Rectal smooth muscle tissue (tissue), 1 donor: ENCODE data around the gene DLG2.
"Not testable (repeated sequence)": the region's sequence is repeated elsewhere in the genome, so short reads cannot be mapped to it uniquely, and the experiment has no call there.

ENCODE experiments used
- H3K27ac ChIP-seq: one replicate; pipeline ENCODE4 v1.7.0; 2013; ENCODE audit warnings: low read depth, low read length, inconsistent platforms
- H3K27me3 ChIP-seq: one replicate; pipeline ENCODE4 v1.7.0; 2013; ENCODE audit warnings: low read length; ENCODE audit not compliant: control insufficient read depth, insufficient read depth
- H3K36me3 ChIP-seq: one replicate; pipeline ENCODE4 v1.7.0; 2013; ENCODE audit warnings: low read length; ENCODE audit not compliant: control insufficient read depth, insufficient read depth
- H3K4me1 ChIP-seq: one replicate; pipeline ENCODE4 v1.7.0; 2013; ENCODE audit warnings: low read length; ENCODE audit not compliant: control insufficient read depth, insufficient read depth
- H3K4me3 ChIP-seq: one replicate; pipeline ENCODE4 v1.7.0; 2013; ENCODE audit warnings: low read length
- H3K9ac ChIP-seq: one replicate; pipeline ENCODE4 v1.7.0; 2013; ENCODE audit warnings: low read length

DLG2 gene

DNA sequence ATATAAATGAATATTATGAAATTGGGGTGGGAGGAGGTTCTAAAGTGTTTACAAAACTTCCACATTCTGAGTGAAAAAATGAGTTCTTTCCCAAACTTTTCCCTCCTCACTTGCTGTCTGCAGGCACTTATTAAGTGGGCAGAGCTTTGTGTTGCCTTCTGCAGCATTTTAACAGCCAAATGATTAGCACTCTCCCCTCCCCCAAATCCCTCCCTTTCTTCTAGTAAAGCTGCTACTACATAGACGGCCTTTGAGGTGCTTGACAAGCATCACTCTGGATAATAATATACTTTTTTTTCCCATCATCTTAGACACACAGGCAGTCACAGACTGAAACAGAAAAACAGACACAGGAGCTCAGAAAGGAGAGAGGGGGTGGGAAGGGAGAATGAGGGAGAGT, 493.5 kb downstream of the DLG2 start:
- Histone ChIP-seq H3K27me3 (no peaks in the 10 kb centered on the region), H3K9ac (no peak overlapping the region), H3K4me1 (no peaks in the 10 kb centered on the region), H3K4me3 (no peak overlapping the region), H3K36me3 (no peaks in the 10 kb centered on the region), H3K27ac (no peak overlapping the region)

- Histone ChIP-seq H3K4me3 (peak overlapping the region; percentile 44), H3K9ac (no peak overlapping the region)
Observed at GRCh38 chr11:85132851-85133585, 494.1 kb downstream of the DLG2 start.

DNA sequence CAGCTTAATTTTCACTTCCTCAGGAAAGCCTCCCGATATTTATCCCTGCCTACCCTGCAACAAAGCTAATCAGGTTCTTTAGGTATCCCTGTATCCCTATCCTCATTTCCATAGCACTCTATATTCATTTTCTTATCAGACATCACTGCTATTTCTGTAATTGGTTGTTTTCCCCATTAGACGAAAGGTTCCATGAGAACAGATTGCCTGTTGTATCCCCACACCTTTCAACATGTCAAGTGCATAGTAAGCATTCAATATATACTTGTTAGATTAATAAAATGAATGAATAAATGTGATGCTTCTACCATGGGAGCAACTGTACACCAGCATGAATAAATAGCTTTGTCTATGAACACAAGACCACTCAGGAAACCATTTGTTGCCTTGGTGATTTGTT, 499.8 kb downstream of the DLG2 start:
- no peak overlapping the region for H3K27ac ChIP-seq
- H3K27me3 ChIP-seq = no peaks in the 10 kb centered on the region
- no peak overlapping the region for H3K9ac ChIP-seq
- no peaks in the 10 kb centered on the region for H3K36me3 ChIP-seq
- H3K4me3 ChIP-seq = no peak overlapping the region
- no peaks in the 10 kb centered on the region for H3K4me1 ChIP-seq

More at GRCh38 chr11:85132851-85133585, 494.1 kb downstream of the DLG2 start:
- Histone ChIP-seq H3K27me3 (no peaks in the 10 kb centered on the region), H3K4me1 (no peaks in the 10 kb centered on the region), H3K27ac (no peak overlapping the region), H3K36me3 (no peaks in the 10 kb centered on the region)

DNA sequence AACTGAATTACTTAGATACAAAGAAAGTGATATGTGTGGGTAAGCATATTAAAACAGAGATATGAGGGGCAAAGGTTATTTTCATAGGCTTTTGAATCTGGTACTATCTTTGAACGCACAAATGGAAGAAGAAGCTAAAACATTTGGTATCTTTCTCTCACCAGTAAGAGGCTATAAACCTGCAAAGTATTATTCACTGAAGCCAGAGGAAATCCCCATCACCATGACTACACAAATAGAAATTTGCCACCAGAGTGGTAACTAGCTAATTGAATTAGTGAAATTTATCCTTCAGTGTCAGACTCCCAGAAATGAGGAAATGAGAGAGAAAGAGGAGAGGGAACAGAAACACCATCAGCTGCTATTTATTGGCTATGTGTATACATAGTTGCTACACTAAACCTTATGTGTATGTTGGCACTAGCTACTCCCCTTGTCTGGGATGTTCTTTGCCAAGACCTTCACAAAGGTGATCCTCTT, 503.4 kb downstream of the DLG2 start:
- H3K27ac ChIP-seq = no peak overlapping the region
- no peaks in the 10 kb centered on the region for H3K36me3 ChIP-seq
- no peak overlapping the region for H3K9ac ChIP-seq
- H3K4me1 ChIP-seq = no peaks in the 10 kb centered on the region
- H3K27me3 ChIP-seq = no peaks in the 10 kb centered on the region
- H3K4me3 ChIP-seq = no peak overlapping the region

- Histone ChIP-seq H3K27me3 (no peaks in the 10 kb centered on the region), H3K27ac (no peak overlapping the region), H3K4me3 (no peak overlapping the region), H3K36me3 (no peaks in the 10 kb centered on the region), H3K9ac (no peak overlapping the region), H3K4me1 (no peaks in the 10 kb centered on the region)
Observed at GRCh38 chr11:85118151-85118550, 509.0 kb downstream of the DLG2 start.

DNA sequence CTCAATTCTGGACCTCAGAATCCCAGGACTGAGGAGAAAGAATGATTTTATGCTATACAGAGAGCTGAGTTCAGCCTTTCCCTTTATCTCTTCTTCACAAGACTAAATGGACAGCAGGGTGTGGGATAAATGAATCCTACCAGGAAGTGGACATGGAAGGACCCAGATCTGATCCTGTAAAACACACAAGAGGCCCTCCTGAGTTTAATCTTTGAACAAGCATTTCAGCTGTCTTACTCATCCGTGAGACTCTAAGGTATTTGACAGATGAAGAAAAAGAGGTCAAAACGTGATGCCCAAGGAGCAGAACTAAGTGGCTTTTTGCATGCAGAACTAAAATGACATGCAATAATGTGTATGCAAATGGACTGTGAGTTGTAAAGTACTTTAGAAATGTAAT, 511.3 kb downstream of the DLG2 start:
- H3K27me3 ChIP-seq = no peaks in the 10 kb centered on the region
- no peak overlapping the region for H3K9ac ChIP-seq
- no peaks in the 10 kb centered on the region for H3K4me1 ChIP-seq
- H3K27ac ChIP-seq = no peak overlapping the region
- H3K36me3 ChIP-seq = no peaks in the 10 kb centered on the region
- H3K4me3 ChIP-seq = no peak overlapping the region

DNA sequence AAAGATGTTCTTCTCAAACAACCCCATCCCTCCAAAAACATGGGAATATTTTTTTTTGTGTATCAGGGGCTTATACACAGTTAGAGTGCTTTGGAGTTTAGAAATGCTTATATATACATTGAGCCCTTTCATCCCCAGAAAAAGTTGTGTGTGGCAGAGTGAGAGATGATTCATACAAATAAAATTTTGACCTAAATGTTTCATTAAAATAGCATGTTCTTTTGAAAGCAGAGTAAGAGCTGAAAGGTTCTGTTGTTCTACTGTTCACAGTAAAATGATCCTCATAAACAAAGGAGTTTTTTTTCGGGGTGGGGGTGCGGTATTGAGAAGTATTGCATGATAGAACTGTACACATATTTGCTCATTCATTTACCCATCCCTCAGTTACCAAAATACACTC, 512.4 kb downstream of the DLG2 start:
- Histone ChIP-seq H3K36me3 (no peaks in the 10 kb centered on the region), H3K27ac (no peak overlapping the region), H3K4me3 (no peak overlapping the region), H3K27me3 (no peaks in the 10 kb centered on the region), H3K4me1 (no peaks in the 10 kb centered on the region), H3K9ac (no peak overlapping the region)

DNA sequence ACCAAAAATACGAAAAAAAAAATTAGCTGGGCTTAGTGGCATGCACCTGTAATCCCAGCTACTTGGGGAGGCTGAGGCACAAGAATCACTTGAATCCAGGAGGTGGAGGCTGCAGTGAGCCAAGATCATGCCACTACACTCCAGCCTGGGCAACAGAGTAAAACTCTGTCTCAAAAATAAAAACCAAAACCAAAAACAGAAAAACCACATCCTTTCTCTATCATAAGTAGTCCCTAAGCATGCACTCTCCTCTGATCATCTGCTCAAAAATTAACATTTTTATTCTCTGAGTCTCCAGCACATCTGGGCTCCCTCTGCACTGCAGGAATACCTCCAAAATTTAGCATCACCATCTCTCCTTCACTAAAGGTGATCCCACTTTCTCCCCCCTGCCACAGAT, 516.9 kb downstream of the DLG2 start:
- not testable (repeated sequence) for H3K36me3 ChIP-seq, H3K9ac ChIP-seq, H3K4me3 ChIP-seq, H3K27ac ChIP-seq, H3K4me1 ChIP-seq, H3K27me3 ChIP-seq

GRCh38 chr11:85109141-85109540, 518.0 kb downstream of the DLG2 start:
- no peak overlapping the region for H3K27ac ChIP-seq
- H3K9ac ChIP-seq = no peak overlapping the region
- no peak overlapping the region for H3K4me3 ChIP-seq
- no peaks in the 10 kb centered on the region for H3K36me3 ChIP-seq
- no peaks in the 10 kb centered on the region for H3K27me3 ChIP-seq
- no peaks in the 10 kb centered on the region for H3K4me1 ChIP-seq

DNA sequence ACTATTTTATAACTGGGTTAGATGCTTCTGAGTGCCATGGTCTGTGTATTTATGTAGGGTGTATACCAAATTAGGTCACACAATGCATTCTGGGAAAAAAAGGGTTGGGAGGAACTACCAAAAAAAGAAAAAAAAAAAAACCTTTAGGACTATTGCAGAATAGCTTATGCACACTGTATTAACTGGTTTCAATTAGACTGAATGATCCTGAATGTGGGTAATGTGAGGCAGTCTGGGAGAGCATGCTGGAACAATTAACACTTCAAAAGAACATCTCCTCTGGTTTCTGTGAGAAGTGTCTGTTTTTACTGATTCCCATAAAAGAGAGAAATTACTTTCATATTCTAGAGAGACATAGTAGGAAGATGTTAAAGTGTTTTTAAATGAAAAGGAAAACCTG, 521.3 kb downstream of the DLG2 start:
- Histone ChIP-seq H3K27ac (no peak overlapping the region), H3K27me3 (no peaks in the 10 kb centered on the region), H3K4me1 (no peaks in the 10 kb centered on the region), H3K36me3 (no peaks in the 10 kb centered on the region), H3K9ac (no peak overlapping the region), H3K4me3 (no peak overlapping the region)

- no peak overlapping the region for H3K27ac ChIP-seq
- no peak overlapping the region for H3K9ac ChIP-seq
- H3K4me3 ChIP-seq = no peak overlapping the region
- H3K27me3 ChIP-seq = no peaks in the 10 kb centered on the region
- no peaks in the 10 kb centered on the region for H3K36me3 ChIP-seq
- no peaks in the 10 kb centered on the region for H3K4me1 ChIP-seq
Observed at GRCh38 chr11:85099522-85099921, 527.6 kb downstream of the DLG2 start.

GRCh38 chr11:85098996-85099395, 528.1 kb downstream of the DLG2 start:
- H3K27me3 ChIP-seq = no peaks in the 10 kb centered on the region
- H3K4me1 ChIP-seq = no peaks in the 10 kb centered on the region
- no peak overlapping the region for H3K27ac ChIP-seq
- no peak overlapping the region for H3K9ac ChIP-seq
- H3K4me3 ChIP-seq = no peak overlapping the region
- no peaks in the 10 kb centered on the region for H3K36me3 ChIP-seq

DNA sequence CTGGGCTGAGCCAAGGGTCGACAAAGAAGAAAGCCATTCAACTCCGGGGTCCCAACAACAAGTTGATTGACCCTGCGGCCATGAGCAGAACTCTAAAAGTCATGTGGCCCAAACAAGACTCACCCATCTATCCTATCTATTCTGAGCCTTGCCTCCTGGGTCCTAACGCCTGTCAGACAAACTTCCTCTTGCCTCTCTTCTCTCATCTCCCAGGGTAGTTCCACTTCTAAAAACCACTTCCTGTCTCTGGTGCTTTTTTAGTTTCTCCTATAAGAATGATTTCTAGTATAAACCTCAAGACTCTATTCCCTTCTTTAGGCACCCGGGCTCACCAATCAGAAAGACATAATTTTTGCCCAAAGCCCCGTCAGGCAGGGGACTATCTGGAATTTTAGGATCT, 530.2 kb downstream of the DLG2 start:
- no peaks in the 10 kb centered on the region for H3K36me3 ChIP-seq
- H3K27me3 ChIP-seq = no peaks in the 10 kb centered on the region
- no peak overlapping the region for H3K9ac ChIP-seq
- no peaks in the 10 kb centered on the region for H3K4me1 ChIP-seq
- H3K27ac ChIP-seq = no peak overlapping the region
- H3K4me3 ChIP-seq = no peak overlapping the region
